ENCODE data around the gene CREB1. TPM values are rescaled to one million over a fixed set of nuclear protein-coding genes. Genes with fewer than 3 reads are reported as not detected.
"Not testable (repeated sequence)": the region's sequence is repeated elsewhere in the genome, so short reads cannot be mapped to it uniquely, and the experiment has no call there.

CREB1 gene
- total RNA-seq, 1 donor from 2014 or later: 60.2 TPM

- Histone ChIP-seq H3K9me3 (no peaks in the 10 kb centered on the region), H3K27me3 (no peaks in the 10 kb centered on the region), H3K36me3 (no peaks in the 10 kb centered on the region), H3K4me1 (no peaks in the 10 kb centered on the region), H3K27ac (no peak overlapping the region), H3K4me3 (no peak overlapping the region)
- no peak for ATAC-seq
- DNase-seq: no peak
- no peak for TF ChIP-seq CTCF (IDR thresholded peaks at IDR 0.05)
- intact Hi-C loops (cut with DNase I): no loop called here
Measured at GRCh38 chr2:207640661-207641060, 110.9 kb downstream of the CREB1 start.

- Histone ChIP-seq H3K36me3 (no peaks in the 10 kb centered on the region), H3K4me1 (no peaks in the 10 kb centered on the region), H3K27me3 (no peaks in the 10 kb centered on the region), H3K9me3 (no peaks in the 10 kb centered on the region), H3K27ac (no peak overlapping the region), H3K4me3 (no peak overlapping the region)
- intact Hi-C loops (cut with DNase I): no loop called here
- no peak for TF ChIP-seq CTCF (IDR thresholded peaks at IDR 0.05)
- DNase-seq (no peak), ATAC-seq (no peak)
Measured at GRCh38 chr2:207643892-207644291, 114.1 kb downstream of the CREB1 start.

GRCh38 chr2:207646582-207646981 is 116.8 kb downstream of the CREB1 start:
- ATAC-seq; H3K4me3 ChIP-seq; DNase-seq; H3K27me3 ChIP-seq; H3K36me3 ChIP-seq; H3K9me3 ChIP-seq; intact Hi-C loops (cut with DNase I); H3K4me1 ChIP-seq; H3K27ac ChIP-seq: not testable (repeated sequence)

Other genes with a start within 250 kb of the CREB1 start
- gene METTL21A, start 95.4 kb downstream of the CREB1 start, total RNA-seq: 10.9 TPM
- gene CCNYL1, start 181.7 kb downstream of the CREB1 start, total RNA-seq: 25.7 TPM
- 42.5 TPM for gene FZD5, start 239.9 kb downstream of the CREB1 start, total RNA-seq